GM18517 (cell line): Measurements from ENCODE around the gene SLC35F6.
A peak's percentile ranks its signal among the peaks of the same experiment; 100 is the strongest.
"Not testable (repeated sequence)": the region's sequence is repeated elsewhere in the genome, so short reads cannot be mapped to it uniquely, and the experiment has no call there.

Experiments
- ATAC-seq: cut with Tn5 transposase; IDR thresholded peaks from one replicate; pipeline ENCODE4 v1.9.1; 2021; ENCODE audit warnings: mild to moderate bottlenecking, moderate library complexity; ENCODE audit not compliant: unreplicated experiment

SLC35F6 gene

DNA sequence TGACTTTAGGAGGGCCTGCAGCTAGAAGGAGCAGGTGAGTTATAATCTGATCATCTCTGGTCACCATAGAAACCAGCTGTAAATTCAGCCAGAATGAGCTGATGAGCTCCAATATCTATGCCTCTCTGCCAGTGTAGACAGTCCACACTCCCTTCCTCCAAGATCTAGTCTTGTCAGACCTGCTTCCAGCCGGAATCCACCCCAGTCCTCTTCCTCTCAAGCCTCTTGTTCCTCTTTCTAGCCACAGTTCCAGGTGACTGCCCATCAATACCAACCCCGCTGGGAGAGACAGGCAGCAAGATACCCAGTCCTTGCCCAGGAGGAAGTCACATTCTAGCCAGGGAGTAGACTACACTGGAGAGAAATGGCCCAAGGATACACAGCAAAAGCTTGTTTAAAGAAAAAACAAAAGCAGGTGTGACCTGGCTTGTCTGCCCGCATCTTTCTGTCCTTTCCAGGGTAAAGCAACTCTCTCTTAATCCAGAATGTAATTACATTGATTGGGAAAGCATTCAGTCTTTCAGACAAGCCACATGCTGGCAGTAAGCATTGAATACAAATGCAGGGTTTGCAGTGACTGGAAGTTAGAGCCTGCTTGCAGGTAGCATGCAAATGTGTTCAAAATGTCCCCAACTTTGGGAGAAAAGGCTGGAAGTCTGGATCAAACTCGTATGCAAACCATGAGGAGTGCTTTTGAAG, 9.0 kb upstream of the SLC35F6 start:
- no peak for ATAC-seq

DNA sequence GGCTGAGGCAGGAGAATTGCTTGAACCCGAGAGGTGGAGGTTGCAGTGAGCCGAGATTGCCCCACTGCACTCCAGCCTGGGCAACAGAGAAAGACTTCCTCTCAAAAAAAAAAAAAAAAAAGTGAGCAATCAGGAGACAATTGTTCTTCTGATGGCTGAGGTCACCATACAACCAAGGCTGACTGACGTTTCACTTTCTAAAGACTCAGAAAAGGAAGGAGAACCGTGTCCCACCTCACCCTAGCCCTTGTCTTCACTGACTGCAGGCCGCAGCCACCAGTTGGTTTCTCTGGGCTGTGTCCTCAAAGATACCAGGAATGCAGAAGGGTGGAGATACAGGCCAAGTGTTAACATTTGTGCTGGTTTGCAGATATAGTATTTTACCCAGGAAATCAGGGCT, 7.7 kb upstream of the SLC35F6 start:
- ATAC-seq, result no peak

DNA sequence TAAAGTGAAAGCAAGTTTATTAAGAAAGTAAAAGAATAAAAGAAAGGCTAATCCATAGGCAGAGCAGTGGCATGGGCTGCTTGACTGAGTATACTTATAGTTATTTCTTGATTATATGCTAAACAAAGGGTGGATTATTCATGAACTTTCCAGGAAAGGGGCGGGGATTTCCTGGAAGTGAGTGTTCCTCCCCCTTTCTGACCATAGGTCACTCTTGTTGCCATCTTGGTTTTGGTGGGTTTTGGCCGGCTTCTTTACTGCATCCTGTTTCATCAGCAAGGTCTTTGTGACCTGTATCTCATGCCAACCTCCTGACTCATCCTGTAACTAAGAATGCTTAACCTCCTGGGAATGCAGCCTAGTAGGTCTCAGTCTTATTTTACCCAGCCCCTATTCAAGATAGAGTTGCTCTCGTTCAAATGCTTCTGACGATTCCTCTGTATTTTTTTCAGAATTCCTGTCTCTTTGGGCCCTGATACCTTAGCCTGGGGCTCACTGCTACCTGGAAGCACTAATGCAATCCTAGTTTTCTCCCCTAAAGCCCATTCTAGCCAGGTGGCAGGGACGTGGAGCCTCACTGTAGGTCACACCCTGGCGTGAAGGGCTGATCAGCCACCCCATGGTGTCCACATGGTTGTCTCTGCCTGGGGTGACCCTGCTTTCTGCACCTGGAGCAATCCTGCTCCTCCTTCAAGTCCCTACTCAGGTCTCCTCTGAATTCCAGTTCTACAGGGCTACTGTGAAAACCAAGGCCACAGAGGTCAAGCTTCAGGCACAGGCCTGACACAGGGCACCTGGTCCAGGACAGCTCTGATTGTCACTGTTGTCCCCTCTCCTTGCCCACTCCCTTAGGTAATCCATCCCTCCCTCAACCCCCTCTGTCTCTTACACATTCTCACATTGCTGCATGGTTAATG, 6.0 kb upstream of the SLC35F6 start:
- ATAC-seq, result peak; percentile 58

DNA sequence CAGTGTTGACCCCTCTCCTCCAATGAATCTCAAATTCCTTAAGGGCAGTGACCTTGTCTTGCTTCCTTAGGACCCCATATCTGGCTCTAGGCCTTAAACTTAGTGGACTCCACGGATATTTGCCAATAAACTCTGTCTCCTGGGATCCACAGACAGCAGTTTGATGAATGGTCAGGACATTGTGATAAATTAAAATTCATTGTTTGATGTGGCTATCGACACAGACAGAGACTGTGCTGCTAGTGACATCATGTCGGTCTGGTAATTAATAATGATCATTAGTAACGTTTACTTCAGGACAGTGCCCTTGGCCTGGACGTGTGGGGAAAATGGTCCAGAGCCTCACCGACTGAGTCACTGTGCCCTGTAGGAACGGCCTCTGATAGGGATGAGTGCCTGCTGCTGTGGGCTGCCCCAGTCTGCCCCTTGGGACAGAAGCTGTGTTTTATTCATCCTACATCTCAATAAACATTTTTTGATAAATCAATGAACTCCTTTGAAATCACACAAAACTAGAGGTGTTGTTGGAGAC, 5.2 kb upstream of the SLC35F6 start:
- no peak for ATAC-seq

DNA sequence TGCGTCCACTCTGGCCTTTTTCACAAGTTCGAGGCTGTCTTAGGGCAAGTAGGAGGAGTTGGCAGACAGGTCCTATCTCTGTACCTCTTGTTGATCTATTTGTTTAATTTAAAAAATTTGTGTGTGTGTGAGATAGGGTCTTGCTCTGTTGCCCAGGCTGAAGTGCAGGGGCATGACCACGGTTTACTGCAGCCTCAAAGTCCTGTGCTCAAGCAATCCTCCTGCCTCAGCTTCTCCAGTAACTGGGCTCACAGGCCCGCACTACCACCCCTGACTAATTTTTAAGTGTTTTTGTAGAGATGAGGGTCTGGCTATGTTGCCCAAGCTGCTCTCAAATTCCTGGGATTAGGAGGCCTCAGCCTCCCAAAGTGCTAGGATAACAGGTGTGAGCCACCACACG, 4.2 kb upstream of the SLC35F6 start:
- no peak for ATAC-seq

DNA sequence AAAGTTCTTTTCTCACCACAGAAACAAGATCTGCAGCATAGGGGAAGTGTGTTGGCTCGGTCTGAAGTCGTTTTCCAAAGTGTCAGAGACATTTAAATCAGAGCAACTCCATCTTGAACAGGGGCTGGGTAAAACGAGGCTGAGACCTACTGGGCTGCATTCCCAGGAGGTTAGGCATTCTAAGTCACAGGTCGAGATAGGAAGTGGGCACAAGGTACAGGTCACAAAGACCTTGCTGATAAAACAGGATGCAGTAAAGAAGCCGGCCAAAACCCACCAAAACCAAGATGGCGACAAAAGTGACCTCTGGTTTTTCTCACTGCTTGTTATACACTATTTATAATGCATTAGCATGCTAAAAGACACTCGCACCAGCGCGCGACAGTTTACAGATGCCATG, 3.1 kb upstream of the SLC35F6 start:
- ATAC-seq, result not testable (repeated sequence)

DNA sequence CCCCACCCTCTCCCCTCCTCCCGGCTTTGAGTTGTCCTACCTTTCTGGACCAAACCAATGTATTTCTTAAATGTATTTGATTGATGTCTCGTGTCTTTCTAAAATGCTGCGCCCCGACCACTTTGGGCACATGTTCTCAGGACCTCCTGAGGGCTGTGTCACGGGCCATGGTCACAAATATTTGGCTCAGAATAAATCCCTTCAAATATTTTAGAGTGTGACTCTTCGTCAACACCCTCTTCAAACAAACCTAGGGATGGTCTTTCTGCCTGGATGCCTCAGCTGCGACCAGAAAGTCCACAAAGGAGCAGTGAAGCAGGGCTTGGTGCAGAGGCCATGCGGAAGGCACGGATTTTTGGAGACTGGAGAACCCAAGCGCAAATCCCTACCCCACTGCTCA, 1.1 kb upstream of the SLC35F6 start:
- ATAC-seq, result no peak

DNA sequence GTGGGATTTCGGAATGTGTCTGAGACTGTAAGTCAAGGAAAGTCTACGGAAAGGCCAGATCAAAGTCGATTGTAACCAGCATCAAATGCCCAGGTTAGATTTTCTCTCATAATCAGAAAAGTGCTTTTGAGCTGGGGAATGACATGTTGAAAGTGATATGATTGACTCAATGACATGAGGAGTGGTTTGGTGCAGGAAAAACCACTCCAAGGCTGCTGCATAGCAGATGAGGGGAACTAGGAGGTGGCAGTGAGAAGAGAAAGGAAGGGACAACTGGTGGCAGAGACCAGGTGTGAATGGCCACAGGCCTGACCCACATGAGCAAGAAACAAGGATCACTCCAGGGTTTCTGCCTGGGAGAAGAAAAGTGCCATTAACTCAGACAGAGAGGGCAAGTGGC, 822 bp downstream of the SLC35F6 start:
- no peak for ATAC-seq

DNA sequence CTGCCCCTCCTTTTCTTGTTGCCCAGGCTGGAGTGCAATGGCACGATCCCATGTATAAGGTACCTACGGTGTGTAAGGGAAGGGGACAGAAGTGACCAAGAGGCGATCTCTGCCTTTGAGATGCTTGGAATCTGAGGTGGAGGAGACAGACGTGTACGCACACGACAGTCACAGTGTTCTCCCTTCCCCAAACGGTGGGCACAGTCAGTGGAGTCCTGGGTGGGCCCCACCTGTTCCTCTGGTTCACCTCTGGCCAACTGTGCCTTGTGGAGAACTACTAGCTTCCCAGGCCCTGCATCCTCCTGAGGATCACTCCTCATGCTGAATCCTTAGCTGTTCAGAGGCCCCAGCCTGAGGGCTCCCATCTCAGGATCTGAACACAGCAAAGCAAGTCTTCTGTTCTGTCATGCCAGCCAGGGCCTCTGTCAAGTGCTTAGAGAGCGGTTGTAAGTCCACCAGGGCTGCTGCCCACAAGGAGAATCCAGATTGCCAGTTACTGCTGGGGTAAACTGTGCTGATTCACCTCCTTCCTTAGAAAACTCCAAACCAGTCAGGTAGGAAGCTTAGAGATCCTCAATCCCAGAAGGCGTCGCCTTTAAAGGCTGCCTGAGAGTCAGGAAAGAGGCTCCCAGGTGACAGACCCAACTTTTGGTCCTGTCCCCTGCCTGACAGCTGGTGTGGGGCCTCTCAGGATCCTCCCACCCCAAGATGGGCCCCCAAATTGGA, 1.6 kb downstream of the SLC35F6 start:
- ATAC-seq, result no peak

DNA sequence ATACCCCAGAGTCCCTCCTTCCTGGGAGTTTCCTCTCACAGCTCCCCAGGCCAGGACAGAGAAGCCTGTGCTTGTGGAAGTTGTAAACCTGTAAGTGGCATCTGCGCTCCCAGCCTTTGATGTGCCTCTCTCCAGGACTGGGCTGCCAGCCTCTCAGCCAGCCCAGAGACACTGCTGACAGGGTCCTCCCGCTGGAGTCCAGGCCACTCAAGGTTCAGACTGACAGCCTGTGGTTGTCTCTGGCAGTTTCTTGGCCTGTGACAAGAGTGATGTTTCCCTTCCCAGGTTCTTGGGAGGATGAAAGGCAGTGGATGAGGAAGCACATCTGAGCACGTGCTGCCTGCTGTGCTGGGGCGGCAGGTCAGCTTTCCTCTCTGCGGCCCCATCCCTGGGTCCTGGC, 3.0 kb downstream of the SLC35F6 start:
- ATAC-seq, result no peak

DNA sequence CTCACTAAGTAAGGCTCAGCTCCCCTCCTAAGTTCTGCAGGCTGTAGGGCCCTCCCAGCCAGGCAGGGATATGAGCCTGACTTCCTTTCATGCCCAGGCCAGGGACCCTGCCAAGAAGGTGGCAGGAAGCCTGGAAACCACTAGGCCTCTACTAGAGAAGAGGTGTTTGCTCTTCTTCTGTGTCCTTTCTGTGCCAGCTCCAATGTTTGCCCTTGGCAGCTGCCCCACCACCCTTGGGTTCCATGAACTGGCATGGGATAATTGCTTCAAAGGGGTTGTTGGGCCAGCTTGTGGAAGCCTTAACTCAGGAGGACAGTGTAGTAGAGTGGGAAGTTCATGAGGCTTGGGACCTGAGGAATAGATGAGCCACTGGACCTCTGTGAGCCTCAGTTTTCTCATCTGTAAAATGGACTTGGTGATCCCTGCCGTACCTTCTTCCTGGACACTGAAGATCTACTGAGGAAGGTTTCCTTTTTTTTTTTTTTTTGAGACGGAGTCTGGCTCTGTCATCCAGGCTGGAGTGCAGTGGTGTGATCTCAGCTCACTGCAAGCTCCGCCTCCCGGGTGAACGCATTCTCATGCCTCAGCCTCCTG, 3.9 kb downstream of the SLC35F6 start:
- no peak for ATAC-seq

DNA sequence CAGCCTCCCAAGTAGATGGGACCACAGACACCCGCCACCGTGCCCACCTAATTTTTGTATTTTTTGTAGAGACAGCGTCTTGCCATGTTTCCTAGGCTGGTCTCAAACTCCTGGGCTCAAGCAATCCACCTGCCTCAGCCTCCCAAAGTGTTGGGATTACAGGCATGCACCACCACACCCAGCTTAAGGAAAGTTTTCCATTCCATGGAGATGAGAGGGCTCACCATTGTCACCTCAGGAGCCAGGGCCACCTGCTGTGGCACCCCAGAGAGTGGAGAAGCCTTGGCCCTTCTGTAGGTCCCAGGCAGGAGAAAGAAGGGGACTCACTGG, 4.6 kb downstream of the SLC35F6 start:
- ATAC-seq, result no peak

DNA sequence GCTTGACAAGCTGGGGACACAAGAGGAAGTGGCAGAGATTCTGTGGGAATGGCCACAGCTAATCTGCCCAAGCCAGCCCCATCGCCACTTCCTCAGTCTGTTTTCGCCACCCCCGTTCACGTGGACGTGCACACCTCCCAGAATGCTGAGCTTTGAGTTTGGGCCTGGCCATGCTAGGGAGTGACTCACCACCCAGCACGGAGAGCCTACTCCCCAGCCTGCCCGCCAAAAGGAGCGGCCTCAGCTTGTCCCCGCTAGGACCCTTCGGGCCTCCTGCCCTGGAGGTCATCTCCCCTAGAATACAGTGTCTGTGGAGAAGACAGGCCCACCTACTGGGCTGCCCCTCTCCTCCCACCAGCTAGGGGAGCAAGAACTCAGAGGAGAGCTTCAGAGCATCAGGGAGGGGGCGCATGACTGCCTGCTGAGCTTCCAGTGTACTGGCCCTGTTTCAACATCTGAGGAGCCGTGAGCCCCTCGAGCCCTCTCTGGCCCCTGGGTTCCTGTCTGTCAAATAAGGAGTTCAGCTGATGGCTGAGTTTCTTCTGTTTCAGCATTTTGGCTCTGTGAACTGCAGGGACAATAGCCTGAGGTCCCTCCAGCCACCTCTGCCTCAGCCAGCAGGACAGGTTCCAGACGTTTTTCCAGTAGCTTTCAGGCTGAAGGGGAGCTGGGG, 5.1 kb downstream of the SLC35F6 start:
- ATAC-seq, result no peak

DNA sequence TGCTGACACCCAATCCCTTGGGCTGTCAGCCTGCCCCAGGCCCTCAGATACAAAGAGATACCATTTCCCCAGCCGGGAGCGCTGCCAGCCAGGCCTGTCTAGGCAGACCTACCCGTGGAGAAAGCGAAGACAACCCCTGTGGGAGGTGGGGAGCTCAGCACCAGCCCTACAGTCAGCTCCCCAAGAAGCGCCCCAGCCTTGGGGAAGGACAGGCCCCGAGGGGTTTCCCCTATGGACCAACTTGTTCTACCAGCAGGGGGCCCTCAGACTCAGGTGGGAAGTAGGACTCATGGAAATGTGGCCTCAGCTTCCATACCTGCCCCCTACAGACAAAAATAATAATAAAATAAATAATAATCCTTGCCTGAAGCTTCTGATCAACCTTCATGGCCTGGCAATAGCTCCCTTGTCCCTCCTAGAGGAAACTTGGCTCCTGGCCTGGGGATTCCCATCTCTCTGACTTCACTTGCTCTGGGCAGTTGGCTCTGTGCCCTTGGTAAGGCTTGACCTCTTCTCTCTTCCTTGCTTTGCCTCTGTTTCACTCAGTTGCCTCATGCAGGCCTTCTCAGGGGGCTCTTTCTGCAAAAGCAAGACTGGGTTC, 7.0 kb downstream of the SLC35F6 start:
- ATAC-seq, result no peak

DNA sequence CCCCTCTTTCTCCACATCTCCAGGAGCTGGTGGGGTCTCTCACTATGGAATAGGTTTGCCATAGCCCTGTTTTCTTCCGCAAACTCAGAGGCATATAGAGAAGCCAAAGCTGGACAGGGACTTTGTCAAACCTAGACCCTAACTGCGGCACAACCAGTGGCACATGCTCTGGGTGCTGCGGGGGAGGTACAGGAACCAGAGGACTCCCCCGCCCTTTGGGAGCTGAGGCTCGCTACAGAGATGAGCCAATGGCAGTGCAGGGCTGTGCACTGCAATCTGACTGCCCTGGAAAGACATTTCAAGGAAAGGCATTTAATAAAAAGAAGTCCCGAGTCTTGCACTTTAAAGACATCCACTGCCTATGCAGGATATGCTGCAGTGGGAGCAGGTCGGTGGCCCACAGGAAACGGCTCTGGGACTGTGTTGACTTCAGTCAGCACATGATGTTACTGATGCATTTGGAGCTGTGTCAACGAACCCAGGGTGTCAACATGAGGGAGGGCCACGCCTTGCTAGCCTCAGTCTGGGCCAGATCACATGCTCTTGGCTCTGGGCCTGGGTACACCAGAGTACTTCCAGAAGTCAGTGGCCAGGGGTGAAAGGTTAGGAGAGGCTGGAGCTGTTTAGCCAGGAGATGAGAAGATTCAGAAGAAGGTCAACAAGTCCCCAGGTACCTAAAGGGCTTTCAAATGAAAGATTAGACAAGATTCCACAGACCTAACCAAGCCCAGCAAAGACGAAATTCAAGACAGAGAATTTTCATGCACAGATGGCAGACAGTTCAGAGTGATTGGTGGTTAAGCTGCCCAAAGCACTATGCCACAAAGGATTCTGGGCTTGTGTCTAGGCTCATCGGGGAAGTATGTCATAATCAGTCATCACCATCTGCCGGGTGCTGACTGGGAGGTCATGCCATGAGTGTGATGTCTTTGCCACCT, 8.2 kb downstream of the SLC35F6 start:
- ATAC-seq, result no peak

DNA sequence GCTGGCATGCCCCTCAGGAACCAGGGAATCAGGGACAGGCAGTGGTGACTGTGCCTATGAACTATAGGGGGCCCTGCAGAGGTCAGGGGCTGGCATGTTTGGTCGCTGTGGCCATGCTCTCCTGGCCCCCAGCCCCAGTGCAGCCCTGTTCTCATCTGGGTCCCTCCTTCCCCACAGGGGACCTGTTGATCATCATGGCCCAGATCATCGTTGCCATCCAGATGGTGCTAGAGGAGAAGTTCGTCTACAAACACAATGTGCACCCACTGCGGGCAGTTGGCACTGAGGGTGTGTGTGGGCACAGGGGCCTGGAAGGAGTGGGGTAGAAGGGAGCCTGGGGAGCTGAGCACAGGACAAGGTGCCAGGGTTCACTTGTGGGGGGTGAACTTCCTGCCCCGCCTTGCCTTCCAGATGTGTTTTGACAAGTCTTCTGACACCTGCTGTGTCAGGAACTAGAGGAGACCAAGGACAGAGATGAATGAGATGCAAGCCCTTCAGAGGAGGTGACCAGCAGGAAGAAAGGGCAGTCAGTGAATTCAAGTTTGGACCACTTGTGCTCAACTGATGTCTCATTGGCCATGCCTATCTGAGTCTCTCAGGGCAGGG, 12.2 kb downstream of the SLC35F6 start:
- no peak for ATAC-seq

DNA sequence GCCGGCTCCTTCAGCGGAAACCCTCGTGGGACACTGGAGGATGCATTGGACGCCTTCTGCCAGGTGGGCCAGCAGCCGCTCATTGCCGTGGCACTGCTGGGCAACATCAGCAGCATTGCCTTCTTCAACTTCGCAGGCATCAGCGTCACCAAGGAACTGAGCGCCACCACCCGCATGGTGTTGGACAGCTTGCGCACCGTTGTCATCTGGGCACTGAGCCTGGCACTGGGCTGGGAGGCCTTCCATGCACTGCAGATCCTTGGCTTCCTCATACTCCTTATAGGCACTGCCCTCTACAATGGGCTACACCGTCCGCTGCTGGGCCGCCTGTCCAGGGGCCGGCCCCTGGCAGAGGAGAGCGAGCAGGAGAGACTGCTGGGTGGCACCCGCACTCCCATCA, 14.0 kb downstream of the SLC35F6 start:
- ATAC-seq, result no peak

DNA sequence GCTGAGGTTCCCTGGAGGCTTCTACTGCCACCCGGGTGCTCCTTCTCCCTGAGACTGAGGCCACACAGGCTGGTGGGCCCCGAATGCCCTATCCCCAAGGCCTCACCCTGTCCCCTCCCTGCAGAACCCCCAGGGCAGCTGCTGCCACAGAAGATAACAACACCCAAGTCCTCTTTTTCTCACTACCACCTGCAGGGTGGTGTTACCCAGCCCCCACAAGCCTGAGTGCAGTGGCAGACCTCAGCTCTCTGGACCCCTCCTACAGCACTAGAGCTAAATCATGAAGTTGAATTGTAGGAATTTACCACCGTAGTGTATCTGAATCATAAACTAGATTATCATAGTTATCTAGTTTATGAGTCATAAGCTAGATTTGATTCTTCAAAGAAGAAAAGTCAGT, 14.4 kb downstream of the SLC35F6 start:
- no peak for ATAC-seq
